Stimulated activated memory B cell treated with anti-CD40 and anti-IgM and Interleukin-4, amounts not matched to agents 10 μg/mL and 1 μg/mL and 100 μg/mL, for 72 hours (primary cell): ENCODE data around the gene CHRNA10.

Source experiments
- ATAC-seq: fragments of 150-1000 bp; cut with Tn5 transposase; 2 replicates; pipeline ENCODE4 v1.10.0; 2021
- H3K27ac Mint-ChIP-seq: one replicate; pipeline ENCODE4 v1.8.0; 2022; ENCODE audit warnings: mild to moderate bottlenecking, mixed read lengths
- H3K27me3 Mint-ChIP-seq: one replicate; pipeline ENCODE4 v1.8.0; 2022; ENCODE audit warnings: mixed read lengths
- H3K36me3 Mint-ChIP-seq: one replicate; pipeline ENCODE4 v1.8.0; 2022; ENCODE audit warnings: mixed read lengths
- H3K4me1 Mint-ChIP-seq: one replicate; pipeline ENCODE4 v1.8.0; 2022; ENCODE audit warnings: mixed read lengths
- H3K4me3 Mint-ChIP-seq: one replicate; pipeline ENCODE4 v1.8.0; 2022; ENCODE audit warnings: mild to moderate bottlenecking, moderate library complexity, mixed read lengths
- H3K9me3 Mint-ChIP-seq: one replicate; pipeline ENCODE4 v1.8.0; 2022; ENCODE audit warnings: mixed read lengths

Gene CHRNA10, protein sequence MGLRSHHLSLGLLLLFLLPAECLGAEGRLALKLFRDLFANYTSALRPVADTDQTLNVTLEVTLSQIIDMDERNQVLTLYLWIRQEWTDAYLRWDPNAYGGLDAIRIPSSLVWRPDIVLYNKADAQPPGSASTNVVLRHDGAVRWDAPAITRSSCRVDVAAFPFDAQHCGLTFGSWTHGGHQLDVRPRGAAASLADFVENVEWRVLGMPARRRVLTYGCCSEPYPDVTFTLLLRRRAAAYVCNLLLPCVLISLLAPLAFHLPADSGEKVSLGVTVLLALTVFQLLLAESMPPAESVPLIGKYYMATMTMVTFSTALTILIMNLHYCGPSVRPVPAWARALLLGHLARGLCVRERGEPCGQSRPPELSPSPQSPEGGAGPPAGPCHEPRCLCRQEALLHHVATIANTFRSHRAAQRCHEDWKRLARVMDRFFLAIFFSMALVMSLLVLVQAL

DNA sequence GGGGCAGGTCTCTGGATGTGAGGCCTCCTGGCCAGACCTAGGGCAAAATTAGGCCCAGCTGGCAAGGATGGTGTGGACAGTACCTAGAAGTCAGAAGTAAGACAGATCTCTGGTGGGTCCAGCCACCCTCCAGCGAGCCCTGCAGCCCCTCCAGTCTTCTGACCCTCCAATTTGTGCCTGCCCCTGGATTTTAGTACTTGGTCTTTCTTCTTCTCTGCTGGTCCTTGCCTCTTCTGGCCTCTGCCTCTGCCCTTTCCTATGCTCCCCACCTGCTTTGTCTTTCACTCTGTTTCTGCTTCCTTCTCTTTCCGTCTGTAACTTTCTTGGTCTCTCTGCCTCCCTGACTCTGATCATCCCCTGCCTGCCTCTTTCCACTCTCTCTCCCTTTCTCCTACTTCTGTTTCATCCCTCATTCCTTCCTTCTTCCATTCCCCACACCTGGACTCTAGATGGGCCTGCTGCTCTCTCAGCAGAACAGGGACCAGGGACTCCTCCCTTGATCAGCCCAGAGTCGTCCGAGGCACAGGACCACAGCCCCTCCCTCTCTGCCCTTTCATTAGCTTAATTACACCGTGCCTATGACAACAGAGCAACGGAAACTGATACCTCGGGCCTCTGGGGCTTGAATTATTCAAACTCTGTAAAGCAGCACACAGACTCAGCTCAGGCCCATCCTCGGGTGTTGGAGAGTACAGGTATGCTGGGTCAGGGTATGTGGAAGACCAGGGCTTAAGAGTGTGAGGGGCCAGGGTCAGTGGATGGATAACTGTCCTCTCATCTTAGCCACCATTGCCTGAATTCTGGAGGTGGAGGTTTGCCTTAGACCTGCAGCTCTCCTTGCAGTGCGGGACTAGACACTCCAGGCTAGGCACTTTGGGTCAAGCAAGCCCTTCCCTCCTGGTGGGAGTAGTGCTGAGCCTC lies at the start of gene CHRNA10:
Gene CHRNA10 (minus strand): TSS at position 51 of the 921 bp plus-strand sequence. CDS start 72 bp downstream, outside the sequence.
- no peaks in the 10 kb centered on the region for H3K27me3 Mint-ChIP-seq
- ATAC-seq = no peak
- no peak within 1 kb of the TSS for H3K4me3 Mint-ChIP-seq
- H3K4me1 Mint-ChIP-seq = no peaks in the 10 kb centered on the region
- no peak within 1 kb of the TSS for H3K27ac Mint-ChIP-seq
- H3K36me3 Mint-ChIP-seq = peaks cover 67% of the 10 kb centered on the region
- no peaks in the 10 kb centered on the region for H3K9me3 Mint-ChIP-seq

DNA sequence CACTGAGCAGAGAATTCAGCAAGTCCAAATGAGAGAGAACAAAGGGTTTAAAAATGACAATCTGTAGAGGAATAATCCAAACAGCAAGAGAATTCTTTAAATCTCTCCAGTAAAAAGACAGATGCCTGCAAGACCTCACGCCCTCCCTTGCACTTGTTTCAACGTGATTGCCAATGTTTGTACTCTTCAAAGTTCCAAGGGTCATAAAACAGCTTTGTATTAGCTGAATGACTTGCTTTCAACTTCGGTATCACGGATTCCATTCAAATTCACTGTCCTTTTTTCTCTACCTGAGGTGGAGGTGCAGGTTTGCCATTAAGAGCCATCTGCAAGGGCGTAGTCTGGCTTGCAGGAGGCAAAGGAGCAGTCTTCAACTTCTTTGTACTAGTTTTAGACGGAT lies 41.1 kb upstream of the CHRNA10 start:
- Mint-ChIP-seq H3K27me3 (no peaks in the 10 kb centered on the region), H3K36me3 (peaks cover 62% of the 10 kb centered on the region), H3K4me3 (no peak overlapping the region), H3K9me3 (no peaks in the 10 kb centered on the region), H3K27ac (no peak overlapping the region), H3K4me1 (peaks cover 6% of the 10 kb centered on the region)
- ATAC-seq = no peak

DNA sequence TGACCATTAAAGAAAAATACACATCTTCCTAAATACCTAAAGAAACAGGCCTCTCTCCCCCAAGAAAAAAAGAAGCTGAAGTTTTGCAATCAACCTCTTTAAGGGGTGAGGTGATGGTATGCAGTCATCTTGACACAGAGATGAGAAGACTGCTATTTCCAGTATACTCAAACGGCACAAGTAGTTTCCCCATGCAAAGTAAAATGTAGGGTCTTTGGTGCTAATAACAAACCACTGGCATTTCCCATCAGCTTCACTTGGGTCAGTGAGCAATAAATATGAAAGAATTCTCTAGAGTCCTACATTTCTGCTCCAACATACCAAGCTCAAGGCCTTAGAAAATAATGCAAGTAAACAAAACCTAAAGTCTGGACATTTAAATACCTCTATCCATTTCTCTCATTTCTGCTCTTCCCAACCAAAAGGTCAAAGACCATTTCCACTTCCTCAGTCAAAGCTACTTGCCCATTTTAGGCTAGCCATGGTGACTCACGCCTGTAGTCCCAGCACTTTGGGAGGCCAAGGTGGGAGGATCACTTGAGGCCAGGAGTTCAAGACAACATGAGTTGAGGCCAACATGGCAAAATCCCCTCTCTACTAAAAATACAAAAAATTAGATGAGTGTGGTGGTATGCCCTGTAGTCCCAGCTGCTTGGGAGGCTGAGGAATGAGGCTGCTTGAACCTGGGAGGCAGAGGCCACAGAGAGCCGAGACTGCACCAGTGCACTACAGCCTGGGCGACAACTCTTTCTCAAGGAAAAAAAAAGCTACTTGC lies 39.5 kb upstream of the CHRNA10 start:
- no peak overlapping the region for H3K27ac Mint-ChIP-seq
- H3K4me1 Mint-ChIP-seq = peaks cover 6% of the 10 kb centered on the region
- ATAC-seq = no peak
- no peaks in the 10 kb centered on the region for H3K27me3 Mint-ChIP-seq
- H3K36me3 Mint-ChIP-seq = peaks cover 64% of the 10 kb centered on the region
- H3K4me3 Mint-ChIP-seq = no peak overlapping the region
- no peaks in the 10 kb centered on the region for H3K9me3 Mint-ChIP-seq

DNA sequence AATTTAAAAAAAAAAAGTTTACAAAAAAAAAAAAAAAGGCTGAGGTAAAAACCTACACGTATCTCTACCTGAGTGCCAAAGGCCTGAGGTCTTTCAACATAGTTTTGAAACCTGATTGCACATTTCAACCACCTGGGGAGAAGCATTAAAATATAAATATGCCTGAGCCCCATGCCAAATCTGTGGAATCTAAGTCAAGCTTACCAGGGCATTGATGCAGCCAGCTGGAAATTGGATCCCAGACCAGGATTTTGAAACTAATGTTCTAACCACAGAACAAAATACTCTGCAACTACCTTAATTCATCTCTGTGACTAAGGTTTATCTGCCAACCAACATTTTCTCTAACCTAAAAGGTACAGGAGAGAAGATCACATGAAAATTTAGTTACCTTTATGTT lies 38.8 kb upstream of the CHRNA10 start:
- no peak overlapping the region for H3K27ac Mint-ChIP-seq
- H3K9me3 Mint-ChIP-seq = no peaks in the 10 kb centered on the region
- H3K4me1 Mint-ChIP-seq = peaks cover 6% of the 10 kb centered on the region
- H3K27me3 Mint-ChIP-seq = no peaks in the 10 kb centered on the region
- H3K4me3 Mint-ChIP-seq = no peak overlapping the region
- H3K36me3 Mint-ChIP-seq = peaks cover 62% of the 10 kb centered on the region
- ATAC-seq = no peak

DNA sequence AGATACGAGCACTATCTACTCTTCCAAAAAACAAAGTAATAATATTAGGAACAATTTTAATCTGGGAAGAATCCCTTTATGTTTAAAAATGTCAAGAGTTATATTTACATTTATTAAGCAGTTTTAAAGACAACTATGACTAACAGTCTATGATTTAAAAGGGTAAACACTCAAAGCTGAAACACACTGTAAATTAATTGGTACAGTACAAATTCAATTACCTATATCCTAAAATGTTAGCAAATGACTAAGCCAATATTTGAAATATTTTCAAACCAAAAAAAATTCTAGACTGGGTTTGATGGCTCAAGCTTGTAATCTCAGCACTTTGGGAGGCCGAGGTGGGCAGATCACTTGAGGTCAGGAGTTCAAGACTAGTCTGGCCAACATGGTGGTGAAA lies 36.0 kb upstream of the CHRNA10 start:
- peaks cover 6% of the 10 kb centered on the region for H3K4me1 Mint-ChIP-seq
- peaks cover 43% of the 10 kb centered on the region for H3K36me3 Mint-ChIP-seq
- H3K4me3 Mint-ChIP-seq = no peak overlapping the region
- no peaks in the 10 kb centered on the region for H3K9me3 Mint-ChIP-seq
- no peak overlapping the region for H3K27ac Mint-ChIP-seq
- H3K27me3 Mint-ChIP-seq = no peaks in the 10 kb centered on the region
- ATAC-seq = no peak

DNA sequence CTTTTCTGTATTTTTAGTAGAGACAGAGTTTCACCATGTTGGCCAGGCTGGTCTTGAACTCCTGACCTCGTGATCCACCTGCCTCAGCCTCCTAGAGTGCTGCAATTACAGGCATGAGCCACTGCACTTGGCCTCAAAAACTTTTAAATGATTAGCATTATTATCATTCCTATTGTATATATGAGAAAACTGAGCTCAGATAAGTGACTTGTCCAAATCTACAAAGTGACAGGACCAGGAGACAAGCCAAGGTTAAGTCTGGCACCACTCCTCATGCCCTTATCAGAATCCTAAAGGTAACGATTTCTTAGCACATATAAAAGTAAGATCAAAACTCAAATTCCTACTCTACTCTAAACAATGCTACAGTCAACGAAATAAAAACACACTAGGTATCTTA lies 32.2 kb upstream of the CHRNA10 start:
- Mint-ChIP-seq H3K36me3 (peaks cover 52% of the 10 kb centered on the region), H3K27me3 (no peaks in the 10 kb centered on the region), H3K4me3 (no peak overlapping the region), H3K27ac (no peak overlapping the region), H3K4me1 (no peaks in the 10 kb centered on the region), H3K9me3 (no peaks in the 10 kb centered on the region)
- ATAC-seq = no peak

DNA sequence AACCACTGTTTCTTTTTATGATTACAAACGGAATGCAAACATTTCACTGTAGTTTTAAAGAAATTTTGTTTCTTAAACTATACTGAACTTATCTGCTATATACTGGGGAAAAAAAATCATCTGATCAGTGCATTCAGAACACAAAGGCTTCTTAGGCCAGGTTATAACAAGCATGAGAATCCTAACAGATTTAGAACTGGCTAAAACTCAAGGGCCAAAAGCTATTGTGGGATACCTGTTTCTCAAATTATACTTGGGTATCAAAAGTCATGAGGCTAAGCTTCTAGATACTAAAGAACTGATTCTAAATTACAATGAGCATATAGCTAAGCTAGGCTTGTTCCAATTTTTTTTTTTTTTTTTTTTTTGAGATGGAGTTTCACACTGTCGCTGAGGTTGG lies 29.7 kb upstream of the CHRNA10 start:
- ATAC-seq = no peak
- Mint-ChIP-seq H3K9me3 (no peaks in the 10 kb centered on the region), H3K36me3 (peaks cover 51% of the 10 kb centered on the region), H3K27ac (no peak overlapping the region), H3K4me3 (no peak overlapping the region), H3K4me1 (no peaks in the 10 kb centered on the region), H3K27me3 (no peaks in the 10 kb centered on the region)

DNA sequence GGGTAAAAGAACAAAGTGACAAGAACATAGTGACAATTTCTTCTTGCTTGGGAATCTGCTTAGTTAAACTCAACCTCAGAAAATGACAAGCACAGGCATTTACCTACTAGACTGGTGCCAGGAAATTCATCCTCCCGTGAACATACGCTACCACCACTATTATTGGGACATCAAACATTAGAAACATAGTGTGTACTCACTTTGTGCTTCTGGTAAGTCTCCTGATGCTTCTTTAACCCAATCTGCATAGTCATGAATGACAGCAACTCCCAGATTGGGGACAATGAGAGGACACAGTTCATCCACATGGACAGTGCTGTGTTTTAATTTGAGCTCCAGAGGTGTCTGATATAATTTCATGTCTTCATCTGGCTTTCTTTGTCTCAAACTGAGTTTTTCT lies 29.2 kb upstream of the CHRNA10 start:
- Mint-ChIP-seq H3K27ac (no peak overlapping the region), H3K9me3 (no peaks in the 10 kb centered on the region), H3K27me3 (no peaks in the 10 kb centered on the region), H3K36me3 (peaks cover 54% of the 10 kb centered on the region), H3K4me1 (no peaks in the 10 kb centered on the region), H3K4me3 (no peak overlapping the region)
- no peak for ATAC-seq

DNA sequence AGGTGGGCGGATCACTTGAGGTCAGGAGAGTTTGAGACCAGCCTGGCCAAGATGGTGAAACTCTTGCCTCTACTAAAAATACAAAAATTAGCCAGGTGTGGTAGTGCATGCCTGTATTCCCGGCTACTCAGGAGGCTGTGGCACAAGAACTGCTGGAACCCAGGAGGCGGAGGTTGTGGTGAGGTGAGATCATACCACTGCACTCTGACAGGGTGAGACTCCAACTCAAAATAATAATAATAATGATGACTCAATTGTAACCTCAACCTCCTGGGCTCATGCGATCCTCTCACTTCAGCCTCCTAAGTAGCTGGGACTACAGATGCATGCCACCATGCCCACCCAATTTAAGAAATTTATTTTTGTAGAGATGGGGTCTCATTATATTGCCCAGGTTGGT lies 15.6 kb upstream of the CHRNA10 start:
- ATAC-seq = no peak
- no peak overlapping the region for H3K27ac Mint-ChIP-seq

DNA sequence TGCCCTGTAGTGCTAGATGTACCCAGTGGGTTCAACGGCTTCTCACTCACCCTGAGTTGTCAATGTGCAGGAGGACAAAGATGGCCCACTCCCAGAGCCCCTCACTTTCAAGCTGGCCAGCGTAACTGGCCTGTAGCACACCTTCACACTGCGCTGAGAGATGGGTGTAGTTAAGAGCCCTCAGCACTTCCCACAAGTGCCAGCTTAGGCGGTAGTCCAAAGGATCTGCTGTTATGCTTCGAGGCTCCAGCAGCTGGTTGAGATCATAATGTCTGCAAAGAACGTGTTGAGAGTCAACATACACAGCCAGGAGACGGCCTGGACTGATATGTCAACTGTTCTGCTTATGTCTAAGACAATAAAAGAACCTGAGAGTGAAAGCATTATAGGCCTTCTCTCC lies 14.7 kb upstream of the CHRNA10 start:
- no peak overlapping the region for H3K4me3 Mint-ChIP-seq
- peaks cover 55% of the 10 kb centered on the region for H3K36me3 Mint-ChIP-seq
- no peaks in the 10 kb centered on the region for H3K27me3 Mint-ChIP-seq
- no peaks in the 10 kb centered on the region for H3K9me3 Mint-ChIP-seq
- ATAC-seq = no peak
- no peaks in the 10 kb centered on the region for H3K4me1 Mint-ChIP-seq
- H3K27ac Mint-ChIP-seq = no peak overlapping the region

More for the DNA sequence above, 15.6 kb upstream of the CHRNA10 start:
- peaks cover 51% of the 10 kb centered on the region for H3K36me3 Mint-ChIP-seq
- H3K27me3 Mint-ChIP-seq = no peaks in the 10 kb centered on the region
- H3K4me1 Mint-ChIP-seq = no peaks in the 10 kb centered on the region
- H3K9me3 Mint-ChIP-seq = no peaks in the 10 kb centered on the region
- no peak overlapping the region for H3K4me3 Mint-ChIP-seq

DNA sequence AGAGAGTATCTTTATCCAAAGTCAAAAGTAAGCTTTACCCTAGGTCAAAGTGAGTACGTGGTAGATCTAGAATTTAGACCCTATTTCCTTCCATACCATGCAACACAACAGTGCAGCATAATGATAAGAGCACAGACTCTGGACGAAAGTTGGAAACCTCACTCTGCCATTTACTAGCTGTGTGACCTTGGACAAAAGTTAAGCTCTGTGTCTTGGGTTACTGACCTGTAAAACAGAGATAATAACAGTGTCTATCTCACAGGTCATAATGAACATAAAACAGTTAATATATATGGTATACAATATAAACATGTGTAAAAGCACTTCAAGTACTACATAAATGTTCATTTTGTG lies 13.6 kb upstream of the CHRNA10 start:
- Mint-ChIP-seq H3K4me3 (no peak overlapping the region), H3K9me3 (no peaks in the 10 kb centered on the region), H3K36me3 (peaks cover 63% of the 10 kb centered on the region), H3K27me3 (no peaks in the 10 kb centered on the region), H3K4me1 (no peaks in the 10 kb centered on the region), H3K27ac (no peak overlapping the region)
- ATAC-seq = no peak

DNA sequence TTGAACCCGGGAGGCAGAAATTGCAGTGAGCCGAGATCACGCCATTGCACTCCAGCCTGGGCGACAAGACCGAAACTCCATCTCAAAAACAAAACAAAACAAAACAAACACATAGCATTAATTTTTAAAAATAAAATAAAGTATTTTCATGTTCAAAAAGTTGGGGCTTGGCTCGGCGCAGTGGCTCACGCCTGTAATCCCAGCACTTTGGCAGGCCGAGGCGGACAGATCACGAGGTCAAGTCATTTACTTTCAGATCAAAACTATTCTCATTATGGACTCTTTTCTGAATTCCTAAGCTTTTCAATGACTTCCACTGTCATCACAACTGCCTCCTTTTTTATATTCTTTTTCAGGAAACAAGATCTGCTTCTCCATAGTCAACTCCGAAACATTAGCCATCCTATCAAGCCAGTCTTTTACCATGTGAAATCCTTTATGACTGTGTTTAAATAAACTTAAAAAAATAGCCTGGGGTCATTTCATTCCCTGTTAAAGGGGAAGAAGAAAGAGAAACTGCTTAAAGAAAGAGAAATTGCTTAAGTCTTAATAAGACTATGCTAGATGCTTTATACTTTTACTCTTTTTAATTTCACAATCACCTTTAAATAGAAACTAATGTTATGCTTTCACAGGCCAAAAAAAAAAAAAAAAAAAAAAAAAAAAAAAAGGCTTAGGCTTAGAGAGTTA lies 13.1 kb upstream of the CHRNA10 start:
- Mint-ChIP-seq H3K27me3 (no peaks in the 10 kb centered on the region), H3K4me3 (no peak overlapping the region), H3K4me1 (no peaks in the 10 kb centered on the region), H3K9me3 (no peaks in the 10 kb centered on the region), H3K27ac (no peak overlapping the region), H3K36me3 (peaks cover 69% of the 10 kb centered on the region)
- ATAC-seq = no peak

DNA sequence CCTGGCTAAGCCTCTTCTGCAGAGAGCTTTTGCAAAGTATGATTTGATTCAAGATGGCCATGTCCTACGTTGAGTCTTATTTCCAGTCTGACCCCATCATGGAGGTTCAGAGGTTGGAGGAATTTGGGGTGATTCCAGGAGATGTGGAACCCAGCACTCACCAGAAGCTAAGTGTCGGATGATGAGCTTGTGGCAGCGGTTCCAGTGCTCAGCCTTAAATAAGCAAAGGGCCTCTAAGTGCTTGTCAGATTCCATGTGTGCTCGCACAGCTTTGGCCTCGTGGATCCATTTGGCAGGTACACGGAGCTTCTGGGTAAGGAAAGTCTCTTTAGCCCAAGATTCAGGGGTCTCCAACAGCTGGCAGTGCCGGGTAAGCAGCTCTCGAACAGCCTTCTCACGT lies 11.9 kb upstream of the CHRNA10 start:
- Mint-ChIP-seq H3K27ac (no peak overlapping the region), H3K36me3 (peaks cover 74% of the 10 kb centered on the region), H3K4me3 (no peak overlapping the region), H3K9me3 (no peaks in the 10 kb centered on the region), H3K27me3 (no peaks in the 10 kb centered on the region), H3K4me1 (no peaks in the 10 kb centered on the region)
- ATAC-seq = no peak

DNA sequence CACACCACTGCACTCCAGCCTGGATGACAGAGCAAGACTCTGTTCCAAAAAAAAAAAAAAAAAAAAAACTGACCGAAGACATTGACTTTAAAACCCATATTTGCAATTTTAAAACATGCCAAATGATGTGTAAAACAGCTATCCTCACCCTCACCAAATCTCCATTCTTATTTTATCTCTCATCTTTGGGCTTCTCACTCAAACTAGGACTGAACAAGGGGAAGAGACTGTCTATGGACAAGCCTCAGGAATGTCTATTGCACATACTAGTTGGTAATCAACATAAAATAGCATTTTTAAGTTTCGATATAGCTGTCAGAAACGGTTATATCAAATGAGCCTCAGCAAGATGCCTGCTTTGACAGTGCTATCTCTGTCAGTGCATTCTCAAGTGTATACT lies 7.9 kb upstream of the CHRNA10 start:
- H3K36me3 Mint-ChIP-seq = peaks cover 79% of the 10 kb centered on the region
- H3K27ac Mint-ChIP-seq = no peak overlapping the region
- no peaks in the 10 kb centered on the region for H3K9me3 Mint-ChIP-seq
- H3K27me3 Mint-ChIP-seq = no peaks in the 10 kb centered on the region
- H3K4me1 Mint-ChIP-seq = no peaks in the 10 kb centered on the region
- no peak for ATAC-seq
- H3K4me3 Mint-ChIP-seq = no peak overlapping the region

DNA sequence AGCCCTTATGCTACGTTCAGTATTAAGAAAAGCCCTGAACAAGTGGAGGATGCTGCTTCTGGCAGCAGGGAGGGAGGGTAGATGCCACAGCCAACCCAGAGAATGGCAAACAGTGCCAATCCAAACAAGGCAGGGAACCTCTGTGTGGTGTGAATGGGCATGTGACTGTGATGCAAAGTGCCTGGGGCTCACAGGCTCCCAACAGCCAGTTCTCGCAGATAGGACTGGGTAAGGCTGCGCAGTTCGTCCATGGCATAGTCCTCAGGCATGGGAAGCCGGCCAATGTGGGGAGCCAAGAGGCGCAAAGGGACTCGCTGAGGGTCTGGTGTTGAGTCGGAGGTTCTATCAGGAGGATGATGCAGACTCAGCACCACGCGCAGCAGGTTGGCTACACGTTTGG lies 4.8 kb upstream of the CHRNA10 start:
- H3K9me3 Mint-ChIP-seq = no peaks in the 10 kb centered on the region
- H3K27me3 Mint-ChIP-seq = no peaks in the 10 kb centered on the region
- H3K27ac Mint-ChIP-seq = no peak overlapping the region
- no peak overlapping the region for H3K4me3 Mint-ChIP-seq
- H3K36me3 Mint-ChIP-seq = peaks cover 78% of the 10 kb centered on the region
- no peaks in the 10 kb centered on the region for H3K4me1 Mint-ChIP-seq
- no peak for ATAC-seq
